NCI-H524 (cell line): ENCODE data around the gene KLLN.
"Not testable (repeated sequence)": the region's sequence is repeated elsewhere in the genome, so short reads cannot be mapped to it uniquely, and the experiment has no call there.

Experiments used
- DNase-seq, 2 experiments: peaks; one replicate each; lab custom pipeline; 2025; lab: John Stamatoyannopoulos, UW

The KLLN gene

GRCh38 chr10:87866412-87866974 lies 3.2 kb upstream of the KLLN start:
- no peak for DNase-seq

DNA sequence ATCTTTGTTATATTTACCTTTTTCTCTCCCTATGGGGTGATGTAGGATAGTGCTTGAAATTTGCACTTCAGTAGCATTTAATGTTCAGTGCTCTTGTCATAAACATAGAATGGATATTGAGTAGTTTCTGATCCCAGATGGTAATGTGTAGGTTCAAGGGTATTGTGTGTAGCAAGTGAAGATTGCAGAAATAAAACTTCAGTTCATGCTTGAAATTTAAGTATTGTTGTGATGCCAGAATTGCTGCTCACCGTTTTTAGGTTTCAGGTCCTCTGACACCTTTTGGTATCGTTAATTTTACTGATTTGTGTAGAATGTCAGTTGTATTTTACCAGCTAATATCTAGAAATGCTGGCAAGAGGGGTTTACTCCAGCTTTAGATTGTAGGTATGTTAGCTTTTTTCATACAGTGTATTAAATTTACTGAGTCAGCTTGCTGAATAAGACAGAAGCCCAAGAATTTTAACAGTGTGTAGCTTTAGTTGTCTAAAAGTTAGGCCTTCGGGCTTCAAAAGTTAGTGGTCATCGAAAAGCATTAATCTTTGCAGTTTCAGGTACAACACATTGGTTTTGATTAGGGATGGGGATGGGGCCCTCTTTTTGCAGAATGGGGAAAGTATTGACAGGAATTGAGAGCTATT lies 2.0 kb upstream of the KLLN start:
- DNase-seq: no peak

- DNase-seq: peak in 1 of 2 experiments; percentile 9
Measured at GRCh38 chr10:87864496-87865059, 1.2 kb upstream of the KLLN start.

DNA sequence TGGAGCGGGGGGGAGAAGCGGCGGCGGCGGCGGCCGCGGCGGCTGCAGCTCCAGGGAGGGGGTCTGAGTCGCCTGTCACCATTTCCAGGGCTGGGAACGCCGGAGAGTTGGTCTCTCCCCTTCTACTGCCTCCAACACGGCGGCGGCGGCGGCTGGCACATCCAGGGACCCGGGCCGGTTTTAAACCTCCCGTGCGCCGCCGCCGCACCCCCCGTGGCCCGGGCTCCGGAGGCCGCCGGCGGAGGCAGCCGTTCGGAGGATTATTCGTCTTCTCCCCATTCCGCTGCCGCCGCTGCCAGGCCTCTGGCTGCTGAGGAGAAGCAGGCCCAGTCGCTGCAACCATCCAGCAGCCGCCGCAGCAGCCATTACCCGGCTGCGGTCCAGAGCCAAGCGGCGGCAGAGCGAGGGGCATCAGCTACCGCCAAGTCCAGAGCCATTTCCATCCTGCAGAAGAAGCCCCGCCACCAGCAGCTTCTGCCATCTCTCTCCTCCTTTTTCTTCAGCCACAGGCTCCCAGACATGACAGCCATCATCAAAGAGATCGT lies 690 bp upstream of the KLLN start:
- DNase-seq: peak in 1 of 2 experiments; percentile 4

- peak in 1 of 2 experiments; percentile 49 for DNase-seq
Measured at GRCh38 chr10:87862679-87863052, 667 bp downstream of the KLLN start.

DNA sequence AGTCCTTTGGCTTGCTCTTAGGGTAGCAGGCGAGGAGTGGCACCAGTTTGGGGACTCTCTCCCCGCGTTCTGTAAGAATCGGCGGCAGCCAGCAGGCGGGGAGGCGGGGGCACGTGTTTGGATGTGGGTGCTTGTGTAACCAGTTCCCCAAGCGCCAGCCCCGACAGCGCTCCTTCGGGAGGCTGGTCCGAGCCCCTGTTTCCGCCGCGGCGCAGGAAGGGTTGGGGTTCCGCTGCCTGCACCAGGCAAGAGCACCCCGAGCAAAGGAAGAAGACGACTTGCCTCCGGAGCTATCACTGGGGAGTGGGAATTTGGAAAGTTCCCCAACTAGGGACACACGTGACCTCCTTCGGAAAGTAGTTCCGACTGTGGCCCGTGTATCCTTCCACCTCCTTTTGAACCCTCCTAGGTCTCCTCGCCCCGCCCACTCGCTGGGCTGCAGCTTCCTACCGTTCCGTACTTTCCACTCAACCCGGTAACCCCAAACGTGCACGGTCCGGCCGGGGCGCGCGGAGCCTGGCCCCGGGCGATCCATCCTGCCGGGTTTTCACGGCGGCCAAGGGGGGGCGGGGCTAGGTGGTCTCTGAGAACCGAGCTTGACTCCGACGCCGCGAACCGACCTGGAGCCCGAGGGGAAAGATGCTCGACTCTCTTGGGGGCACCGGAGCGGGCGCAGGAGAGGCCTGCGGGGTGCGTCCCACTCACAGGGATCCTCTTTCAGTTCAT lies 1.2 kb downstream of the KLLN start:
- peak; percentile 69 to 72 for DNase-seq

GRCh38 chr10:87861566-87861952 lies 1.8 kb downstream of the KLLN start:
- no peak for DNase-seq

GRCh38 chr10:87860816-87861403 lies 2.4 kb downstream of the KLLN start:
- DNase-seq: no peak

- peak; percentile 27 to 61 for DNase-seq
Measured at GRCh38 chr10:87860156-87860795, 3.1 kb downstream of the KLLN start.

DNA sequence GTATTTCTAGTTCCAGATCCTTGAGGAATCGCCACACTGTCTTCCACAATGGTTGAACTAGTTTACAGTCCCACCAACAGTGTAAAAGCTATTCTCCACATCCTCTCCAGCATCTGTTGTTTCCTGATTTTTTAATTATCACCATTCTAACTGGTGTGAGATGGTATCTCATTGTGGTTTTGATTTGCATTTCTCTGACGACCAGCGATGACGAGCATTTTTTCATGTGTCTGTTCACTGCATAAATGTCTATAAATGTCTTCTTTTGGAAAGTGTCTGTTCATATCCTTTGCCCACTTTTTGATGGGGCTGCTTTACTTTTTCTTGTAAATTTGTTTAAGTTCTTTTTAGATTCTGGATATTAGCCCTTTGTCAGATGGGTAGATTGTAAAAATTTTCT lies 7.7 kb downstream of the KLLN start:
- DNase-seq: not testable (repeated sequence)

DNA sequence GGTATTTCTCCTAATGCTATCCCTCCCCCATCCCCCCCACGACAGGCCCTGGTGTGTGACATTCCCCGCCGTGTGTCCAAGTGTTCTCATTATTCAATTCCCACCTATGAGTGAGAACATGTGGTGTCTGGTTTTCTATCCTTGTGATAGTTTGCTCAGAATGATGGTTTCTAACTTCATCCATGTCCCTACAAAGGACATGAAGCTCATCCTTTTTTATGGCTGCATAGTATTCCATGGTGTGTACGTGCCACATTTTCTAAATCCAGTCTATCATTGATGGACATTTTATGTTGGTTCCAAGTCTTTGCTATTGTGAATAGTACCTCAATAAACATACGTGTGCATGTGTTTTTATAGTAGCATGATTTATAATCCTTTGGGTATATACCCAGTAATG lies 8.1 kb downstream of the KLLN start:
- DNase-seq: not testable (repeated sequence)

GRCh38 chr10:87852089-87852488 lies 11.2 kb downstream of the KLLN start:
- no peak for DNase-seq

- DNase-seq: peak in 1 of 2 experiments; percentile 34
Measured at GRCh38 chr10:87850742-87851205, 12.6 kb downstream of the KLLN start.

GRCh38 chr10:87849001-87849400 lies 14.3 kb downstream of the KLLN start:
- no peak for DNase-seq

GRCh38 chr10:87847550-87847949 lies 15.8 kb downstream of the KLLN start:
- DNase-seq: no peak

DNA sequence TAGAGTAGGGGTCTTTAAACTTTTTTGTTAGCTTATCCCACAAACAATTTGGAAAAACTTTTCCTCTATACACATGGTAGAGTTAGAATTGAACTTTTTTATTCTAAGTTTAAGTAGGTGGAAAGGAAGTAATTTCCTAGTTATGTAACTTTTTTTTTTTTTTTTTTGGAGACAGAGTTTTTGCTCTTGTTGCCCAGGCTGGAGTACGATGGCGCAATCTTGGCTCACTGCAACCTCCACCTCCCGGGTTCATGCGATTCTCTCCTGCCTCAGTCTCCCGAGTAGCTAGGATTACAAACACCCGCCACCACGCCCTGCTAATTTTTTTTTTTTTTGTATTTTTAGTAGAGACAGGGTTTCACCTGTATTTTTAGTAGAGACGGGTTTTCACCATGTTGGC lies 16.6 kb downstream of the KLLN start:
- not testable (repeated sequence) for DNase-seq

- peak; percentile 33 to 53 for DNase-seq
Measured at GRCh38 chr10:87846023-87846422, 17.3 kb downstream of the KLLN start.

- no peak for DNase-seq
Measured at GRCh38 chr10:87845624-87845998, 17.7 kb downstream of the KLLN start.

DNA sequence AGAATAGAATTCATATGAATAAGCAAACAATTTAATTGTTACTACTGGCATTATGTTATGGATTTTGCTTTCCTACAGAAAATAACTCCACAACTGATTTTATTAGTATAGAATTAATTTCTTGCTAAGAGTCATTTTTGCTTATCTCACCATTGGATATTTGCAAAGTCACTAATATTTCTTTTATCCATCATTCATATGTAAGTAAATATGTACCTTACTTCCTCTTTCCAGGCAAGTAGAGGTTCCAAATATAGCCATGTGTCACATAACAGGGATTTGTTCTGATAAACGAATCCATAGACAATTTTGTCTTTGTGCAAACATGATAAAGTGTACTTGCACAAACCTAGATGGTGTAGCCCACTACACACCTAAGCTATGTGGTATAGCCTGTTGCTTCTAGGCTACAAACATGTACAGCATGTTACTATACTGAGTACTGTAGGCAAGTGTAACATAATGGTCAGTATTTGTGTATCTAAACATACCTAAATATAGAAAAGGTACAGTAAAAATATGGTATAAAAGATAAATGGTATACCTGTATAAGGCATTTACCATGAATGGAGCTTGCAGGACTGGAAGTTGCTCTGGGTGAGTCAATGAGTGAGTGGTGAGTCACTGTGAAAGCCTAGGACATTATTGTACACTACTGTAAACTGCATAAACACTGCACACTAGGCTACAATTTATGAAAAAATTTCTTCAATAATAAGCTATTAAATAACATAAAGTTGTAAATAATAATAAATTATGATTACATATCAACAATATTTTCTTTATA lies 18.3 kb downstream of the KLLN start:
- no peak for DNase-seq

DNA sequence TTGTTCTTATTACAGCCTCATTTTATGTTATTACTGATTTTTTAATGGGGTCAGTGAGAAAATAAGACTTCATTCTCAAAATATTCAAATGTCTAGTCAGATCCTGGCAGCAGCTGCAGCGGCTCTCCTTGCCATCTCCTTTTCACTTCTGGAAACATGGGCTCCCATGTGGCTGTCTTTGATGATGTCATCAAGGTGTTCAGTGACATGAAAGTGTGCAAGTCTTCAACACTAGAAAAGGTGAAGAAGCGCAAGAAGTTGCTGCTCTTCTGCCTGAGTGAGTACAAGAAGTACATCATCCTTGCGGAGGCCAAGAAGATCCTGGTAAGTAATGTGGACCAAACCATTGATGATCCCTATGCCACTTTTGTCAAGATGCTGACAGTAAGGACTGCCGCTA lies 19.6 kb downstream of the KLLN start:
- no peak for DNase-seq
